Calu3 (cell line): ENCODE data around the gene STAT5B. TPM values are rescaled to one million over a fixed set of nuclear protein-coding genes. Genes with fewer than 3 reads are reported as not detected.

Source experiments
- BruUV-seq: library from RNA; stranded (reverse); fragments of 400-500 nt; replicated peaks from 2 replicates; lab custom pipeline; 2021; lab: Mats Ljungman, UMichigan
- CTCF ChIA-PET: fragments of 300-600 bp; sonication (Branson Sonifier 250); formaldehyde crosslinking; loops from one replicate; lab custom pipeline; 2022; ENCODE audit warnings: antibody characterized with exemption; lab: Charles Lee
- DNase-seq: peaks from one replicate; pipeline ENCODE4 v3.0.0; 2022
- H3K27ac Mint-ChIP-seq: one replicate; pipeline ENCODE4 v1.8.0; 2022; ENCODE audit warnings: mixed read lengths; ENCODE audit not compliant: unreplicated experiment
- H3K27me3 Mint-ChIP-seq: one replicate; pipeline ENCODE4 v1.8.0; 2022; ENCODE audit warnings: mixed read lengths; ENCODE audit not compliant: unreplicated experiment
- H3K36me3 Mint-ChIP-seq: one replicate; pipeline ENCODE4 v1.8.0; 2022; ENCODE audit warnings: mild to moderate bottlenecking, moderate library complexity, mixed read lengths; ENCODE audit not compliant: insufficient read depth, unreplicated experiment
- H3K4me1 Mint-ChIP-seq: one replicate; pipeline ENCODE4 v1.8.0; 2022; ENCODE audit warnings: mild to moderate bottlenecking, low read depth, mixed read lengths; ENCODE audit not compliant: unreplicated experiment
- H3K4me3 Mint-ChIP-seq: one replicate; pipeline ENCODE4 v1.8.0; 2022; ENCODE audit warnings: mild to moderate bottlenecking, low read depth, moderate library complexity, mixed read lengths; ENCODE audit not compliant: unreplicated experiment
- H3K9me3 Mint-ChIP-seq: one replicate; pipeline ENCODE4 v1.8.0; 2022; ENCODE audit warnings: low read depth, mixed read lengths; ENCODE audit not compliant: unreplicated experiment
- intact Hi-C: fragments of 100-400 bp; cut with micrococcal nuclease; formaldehyde crosslinking; loops from one replicate; pipeline ENCODE4 v1.10.0; 2022; ENCODE audit not compliant: unreplicated experiment
- total RNA-seq: library from RNA; stranded (reverse); gene quantifications from 2 replicates; pipeline ENCODE4 v1.2.3, GENCODE V29; 2022
- TF ChIP-seq, protein P1 (sequence below): fragments of 200-600 bp; IDR thresholded peaks from one replicate; pipeline ENCODE4 v1.8.0; 2022; ENCODE audit warnings: antibody characterized with exemption; ENCODE audit not compliant: unreplicated experiment

STAT5B gene
- total RNA-seq, 1 experiment from 2014 or later = 45.8 TPM

DNA sequence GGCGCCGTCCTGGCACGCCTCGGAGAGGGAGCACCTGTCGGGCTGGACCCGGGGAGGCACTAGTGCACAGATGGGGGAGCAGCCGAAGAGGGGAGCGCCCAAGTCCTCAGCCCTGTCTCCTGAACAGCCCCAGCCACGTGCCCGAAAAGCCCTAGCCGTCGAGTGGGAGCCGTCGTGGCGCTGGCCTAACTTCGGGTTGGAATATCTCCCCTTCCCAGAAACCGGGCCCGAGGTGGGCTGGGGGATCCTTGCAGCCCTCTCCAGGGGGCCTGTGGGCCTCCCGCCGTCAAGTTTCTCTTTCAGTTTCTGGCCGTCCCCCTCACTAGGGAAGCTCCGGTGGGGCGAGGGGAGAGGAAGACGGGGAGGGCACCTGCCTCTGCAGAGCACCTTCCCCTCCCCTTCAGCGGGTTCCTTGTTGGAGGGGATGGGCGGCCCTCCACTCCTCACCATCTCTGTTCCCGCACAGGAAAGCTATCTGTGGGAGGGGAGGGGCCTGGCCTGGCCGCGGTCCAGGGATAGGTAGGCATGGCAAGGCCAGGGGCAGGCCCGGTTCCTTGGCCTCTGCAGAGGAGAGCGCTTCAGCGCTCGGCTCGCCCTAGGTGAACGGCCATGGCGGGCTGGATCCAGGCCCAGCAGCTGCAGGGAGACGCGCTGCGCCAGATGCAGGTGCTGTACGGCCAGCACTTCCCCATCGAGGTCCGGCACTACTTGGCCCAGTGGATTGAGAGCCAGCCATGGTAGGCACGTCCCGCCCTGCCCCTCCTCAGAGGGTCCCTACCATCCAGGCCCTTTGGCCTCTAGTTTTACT, 12.8 kb upstream of the STAT5B start:
- DNase-seq = no peak
- CTCF ChIA-PET = no interaction called here
- Mint-ChIP-seq H3K27me3 (peaks cover 31% of the 10 kb centered on the region), H3K4me3 (peak overlapping the region; percentile 23), H3K4me1 (no peaks in the 10 kb centered on the region), H3K36me3 (peaks cover 8% of the 10 kb centered on the region), H3K9me3 (no peaks in the 10 kb centered on the region), H3K27ac (no peak overlapping the region)
- no TSS peak for BruUV-seq
- intact Hi-C loops = no loop called here
- TF ChIP-seq, protein P1, sequence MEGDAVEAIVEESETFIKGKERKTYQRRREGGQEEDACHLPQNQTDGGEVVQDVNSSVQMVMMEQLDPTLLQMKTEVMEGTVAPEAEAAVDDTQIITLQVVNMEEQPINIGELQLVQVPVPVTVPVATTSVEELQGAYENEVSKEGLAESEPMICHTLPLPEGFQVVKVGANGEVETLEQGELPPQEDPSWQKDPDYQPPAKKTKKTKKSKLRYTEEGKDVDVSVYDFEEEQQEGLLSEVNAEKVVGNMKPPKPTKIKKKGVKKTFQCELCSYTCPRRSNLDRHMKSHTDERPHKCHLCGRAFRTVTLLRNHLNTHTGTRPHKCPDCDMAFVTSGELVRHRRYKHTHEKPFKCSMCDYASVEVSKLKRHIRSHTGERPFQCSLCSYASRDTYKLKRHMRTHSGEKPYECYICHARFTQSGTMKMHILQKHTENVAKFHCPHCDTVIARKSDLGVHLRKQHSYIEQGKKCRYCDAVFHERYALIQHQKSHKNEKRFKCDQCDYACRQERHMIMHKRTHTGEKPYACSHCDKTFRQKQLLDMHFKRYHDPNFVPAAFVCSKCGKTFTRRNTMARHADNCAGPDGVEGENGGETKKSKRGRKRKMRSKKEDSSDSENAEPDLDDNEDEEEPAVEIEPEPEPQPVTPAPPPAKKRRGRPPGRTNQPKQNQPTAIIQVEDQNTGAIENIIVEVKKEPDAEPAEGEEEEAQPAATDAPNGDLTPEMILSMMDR = no peak

DNA sequence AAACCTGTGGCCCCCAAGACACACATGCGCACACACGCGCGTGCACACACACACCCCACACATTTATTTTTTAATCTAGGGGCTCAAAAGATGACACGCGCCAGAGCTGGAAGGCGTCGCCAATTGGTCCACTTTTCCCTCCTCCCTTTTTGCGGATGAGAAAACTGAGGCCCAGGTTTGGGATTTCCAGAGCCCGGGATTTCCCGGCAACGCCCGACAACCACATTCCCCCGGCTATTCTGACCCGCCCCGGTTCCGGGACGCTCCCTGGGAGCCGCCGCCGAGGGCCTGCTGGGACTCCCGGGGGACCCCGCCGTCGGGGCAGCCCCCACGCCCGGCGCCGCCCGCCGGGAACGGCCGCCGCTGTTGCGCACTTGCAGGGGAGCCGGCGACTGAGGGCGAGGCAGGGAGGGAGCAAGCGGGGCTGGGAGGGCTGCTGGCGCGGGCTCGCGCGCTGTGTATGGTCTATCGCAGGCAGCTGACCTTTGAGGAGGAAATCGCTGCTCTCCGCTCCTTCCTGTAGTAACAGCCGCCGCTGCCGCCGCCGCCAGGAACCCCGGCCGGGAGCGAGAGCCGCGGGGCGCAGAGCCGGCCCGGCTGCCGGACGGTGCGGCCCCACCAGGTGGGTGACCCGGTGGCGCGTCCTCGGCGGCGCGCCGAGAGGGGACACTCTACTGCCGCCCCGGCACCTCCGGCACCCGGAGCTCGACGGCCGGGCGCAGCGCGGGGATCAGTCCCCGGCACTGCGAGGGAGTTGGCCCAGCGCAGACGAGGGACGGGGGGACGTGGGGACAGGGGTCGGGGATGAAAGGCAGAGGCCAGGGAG, 12.0 kb upstream of the STAT5B start, which contains the start of gene STAT5A:
Gene STAT5A (plus strand): TSS at position 522 of the 826 bp plus-strand sequence. CDS start 914 bp downstream, outside the sequence.
- Mint-ChIP-seq H3K4me3 (peak within 1 kb of the TSS; percentile 23), H3K36me3 (peaks cover 8% of the 10 kb centered on the region), H3K4me1 (no peaks in the 10 kb centered on the region), H3K27ac (no peak within 1 kb of the TSS), H3K27me3 (peaks cover 31% of the 10 kb centered on the region), H3K9me3 (no peaks in the 10 kb centered on the region)
- no TSS peak for BruUV-seq
- intact Hi-C loops = no loop called here
- TF ChIP-seq, protein P1 = no peak
- CTCF ChIA-PET = interaction anchor here (0.5 to 0.6 kb wide), 2 partner anchors 39 to 369 kb away, joined by 3 read pairs; no protein-coding TSS in a partner anchor
- peak; percentile 76 for DNase-seq

DNA sequence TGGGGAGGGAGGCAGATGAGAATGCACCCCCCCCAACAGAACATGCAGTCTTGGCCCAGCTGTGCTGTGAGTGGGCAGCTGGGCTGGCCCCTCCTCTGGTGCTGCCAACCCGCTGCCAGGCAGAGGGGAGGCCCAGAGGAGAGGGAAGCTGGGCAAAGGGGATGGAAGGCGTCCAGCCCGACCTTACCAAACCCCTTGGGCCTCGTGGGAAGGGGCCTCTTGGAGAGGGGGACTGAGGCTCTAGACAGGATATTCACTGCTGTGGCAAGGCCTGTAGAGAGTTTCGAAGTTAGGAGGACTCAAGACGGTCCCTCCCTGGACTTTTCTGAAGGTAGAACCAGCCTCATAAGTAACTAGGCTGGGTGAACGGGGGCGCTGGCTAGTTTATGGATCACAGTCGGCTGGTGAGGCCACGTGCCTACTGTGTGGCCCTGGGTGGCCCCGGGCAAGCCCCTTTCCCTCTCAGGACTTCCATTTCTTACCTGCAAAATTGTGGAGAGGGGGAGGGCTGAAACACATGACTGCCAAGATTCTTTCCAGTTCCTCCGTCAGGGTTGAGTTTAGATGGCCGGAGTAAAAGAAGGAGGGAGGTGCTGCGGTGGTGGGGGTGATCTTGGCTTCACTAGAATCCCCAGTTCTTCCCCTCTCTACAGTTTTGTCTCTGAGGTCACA, 11.2 kb upstream of the STAT5B start:
- H3K27me3 Mint-ChIP-seq = peaks cover 31% of the 10 kb centered on the region
- no peaks in the 10 kb centered on the region for H3K4me1 Mint-ChIP-seq
- CTCF ChIA-PET = no interaction called here
- H3K36me3 Mint-ChIP-seq = peaks cover 8% of the 10 kb centered on the region
- H3K4me3 Mint-ChIP-seq = peak overlapping the region; percentile 23
- H3K27ac Mint-ChIP-seq = no peak overlapping the region
- no peaks in the 10 kb centered on the region for H3K9me3 Mint-ChIP-seq
- no TSS peak for BruUV-seq
- intact Hi-C loops = no loop called here
- TF ChIP-seq, protein P1 = no peak
- DNase-seq = no peak
